Neural cell (in vitro differentiated cells): ENCODE results near the gene RNF8. TPM values are rescaled to one million over a fixed set of nuclear protein-coding genes. Genes with fewer than 3 reads are reported as not detected.
A peak's percentile ranks its signal among the peaks of the same experiment; 100 is the strongest.

Source experiments
- H2AFZ ChIP-seq: fragments of 200-600, 300-800 bp; sonication (generic), shearing (Covaris generic); 2 replicates; pipeline ENCODE4 v1.6.0; 2014; ENCODE audit warnings: low read depth, mild to moderate bottlenecking, antibody characterized with exemption, low read length, moderate library complexity
- H3F3A ChIP-seq: fragments of 200-600 bp; shearing (Covaris generic); 2 replicates; pipeline ENCODE4 v1.6.1; 2016; ENCODE audit warnings: mild to moderate bottlenecking, moderate library complexity, mixed read lengths, antibody characterized with exemption, low read length; ENCODE audit not compliant: insufficient read depth, poor library complexity, severe bottlenecking
- H3K27ac ChIP-seq: fragments of 200-600, 300-800 bp; sonication (generic), shearing (Covaris generic); 2 replicates; pipeline ENCODE4 v1.5.1; 2014; ENCODE audit warnings: mild to moderate bottlenecking, low read length, moderate library complexity
- H3K27me3 ChIP-seq: fragments of 300-800, 200-600 bp; sonication (generic), shearing (Covaris generic); 2 replicates; pipeline ENCODE4 v1.6.0; 2014; ENCODE audit warnings: mild to moderate bottlenecking, low read depth, low read length, moderate library complexity; ENCODE audit not compliant: insufficient read depth
- H3K36me3 ChIP-seq: fragments of 300-800, 200-600 bp; sonication (generic), shearing (Covaris generic); 2 replicates; pipeline ENCODE4 v1.5.1; 2014; ENCODE audit warnings: mild to moderate bottlenecking, antibody characterized with exemption, low read length, moderate library complexity; ENCODE audit not compliant: insufficient read depth
- H3K4me2 ChIP-seq: fragments of 300-800, 200-600 bp; sonication (generic), shearing (Covaris generic); 2 replicates; pipeline ENCODE4 v1.6.0; 2014; ENCODE audit warnings: mild to moderate bottlenecking, low read length
- H3K4me3 ChIP-seq: fragments of 300-800, 200-600 bp; sonication (generic), shearing (Covaris generic); 2 replicates; pipeline ENCODE4 v1.5.1; 2014; ENCODE audit warnings: mild to moderate bottlenecking, low read length, moderate library complexity
- H3K79me2 ChIP-seq: fragments of 200-600 bp; shearing (Covaris generic); replicated peaks from 2 replicates; pipeline ENCODE4 v1.6.0; 2014; ENCODE audit warnings: mild to moderate bottlenecking, low read length, moderate library complexity; ENCODE audit not compliant: insufficient read depth
- H3K9ac ChIP-seq: fragments of 300-800, 200-600 bp; sonication (generic), shearing (Covaris generic); 2 replicates; pipeline ENCODE4 v1.6.1; 2016; ENCODE audit warnings: mild to moderate bottlenecking, low read length, mixed read lengths
- H3K9me2 ChIP-seq: fragments of 200-600 bp; shearing (Covaris generic); 2 replicates; pipeline ENCODE4 v1.6.1; 2016; ENCODE audit warnings: mild to moderate bottlenecking, low read length, mixed read lengths; ENCODE audit not compliant: insufficient read depth
- H3K9me3 ChIP-seq: fragments of 200-600, 300-800 bp; sonication (generic), shearing (Covaris generic); 2 replicates; pipeline ENCODE4 v1.6.1; 2016; ENCODE audit warnings: mild to moderate bottlenecking, mixed run types, low read length, moderate library complexity, mixed read lengths
- H4K20me1 ChIP-seq: fragments of 200-600 bp; shearing (Covaris generic); 2 replicates; pipeline ENCODE4 v1.6.1; 2016; ENCODE audit warnings: mild to moderate bottlenecking, mixed run types; ENCODE audit not compliant: insufficient read depth
- EP300 ChIP-seq: fragments of 450-650 bp; conservative IDR thresholded peaks from 2 replicates; pipeline ENCODE4 v1.6.1; 2014; ENCODE audit warnings: antibody characterized with exemption, mild to moderate bottlenecking, moderate library complexity; ENCODE audit not compliant: poor library complexity, severe bottlenecking
- EZH2 ChIP-seq: fragments of 200-600, 300-800 bp; shearing (Covaris generic), sonication (generic); IDR thresholded peaks from 2 replicates; pipeline ENCODE4 v1.6.1; 2014; ENCODE audit warnings: antibody characterized with exemption, low read length, borderline replicate concordance, mild to moderate bottlenecking; ENCODE audit not compliant: insufficient read depth, poor library complexity, severe bottlenecking
- MXI1 ChIP-seq: fragments of 450-650 bp; conservative IDR thresholded peaks from 2 replicates; pipeline ENCODE4 v1.6.1; 2014; ENCODE audit warnings: antibody characterized with exemption, mild to moderate bottlenecking; ENCODE audit not compliant: poor library complexity, severe bottlenecking
- POLR2AphosphoS5 ChIP-seq: IDR thresholded peaks from 2 replicates; pipeline ENCODE4 v1.6.1; 2012
- RAD21 ChIP-seq: fragments of 450-650 bp; conservative IDR thresholded peaks from 2 replicates; pipeline ENCODE4 v1.6.1; 2014; ENCODE audit warnings: antibody characterized with exemption, mild to moderate bottlenecking, moderate library complexity
- SMC3 ChIP-seq: fragments of 450-650 bp; conservative IDR thresholded peaks from 2 replicates; pipeline ENCODE4 v1.6.1; 2014; ENCODE audit warnings: antibody characterized with exemption, mild to moderate bottlenecking, moderate library complexity; ENCODE audit not compliant: poor library complexity
- TAF1 ChIP-seq: IDR thresholded peaks from 2 replicates; pipeline ENCODE4 v1.6.1; 2012; ENCODE audit warnings: low read depth
- polyA minus RNA-seq: library from RNA; depleted of rRNA, polyadenylated mRNA; stranded (reverse); fragments of >200 nt; gene quantifications from 2 replicates; pipeline ENCODE4 v1.2.3, GENCODE V29; 2014
- polyA plus RNA-seq: library from polyadenylated mRNA; depleted of rRNA; stranded (reverse); fragments of >200 nt; gene quantifications from 2 replicates; pipeline ENCODE4 v1.2.3, GENCODE V29; 2014
- TF ChIP-seq, protein P1 (sequence below): fragments of 450-650 bp; IDR thresholded peaks from 2 replicates; pipeline ENCODE4 v1.5.1; 2014; ENCODE audit warnings: antibody characterized with exemption, mild to moderate bottlenecking, moderate library complexity; ENCODE audit not compliant: poor library complexity, severe bottlenecking
- TF ChIP-seq, protein P2 (sequence below): IDR thresholded peaks from 2 replicates; pipeline ENCODE4 v1.6.1; 2012; ENCODE audit warnings: borderline replicate concordance

Gene RNF8, protein sequence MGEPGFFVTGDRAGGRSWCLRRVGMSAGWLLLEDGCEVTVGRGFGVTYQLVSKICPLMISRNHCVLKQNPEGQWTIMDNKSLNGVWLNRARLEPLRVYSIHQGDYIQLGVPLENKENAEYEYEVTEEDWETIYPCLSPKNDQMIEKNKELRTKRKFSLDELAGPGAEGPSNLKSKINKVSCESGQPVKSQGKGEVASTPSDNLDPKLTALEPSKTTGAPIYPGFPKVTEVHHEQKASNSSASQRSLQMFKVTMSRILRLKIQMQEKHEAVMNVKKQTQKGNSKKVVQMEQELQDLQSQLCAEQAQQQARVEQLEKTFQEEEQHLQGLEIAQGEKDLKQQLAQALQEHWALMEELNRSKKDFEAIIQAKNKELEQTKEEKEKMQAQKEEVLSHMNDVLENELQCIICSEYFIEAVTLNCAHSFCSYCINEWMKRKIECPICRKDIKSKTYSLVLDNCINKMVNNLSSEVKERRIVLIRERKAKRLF
- polyA plus RNA-seq (54.0 and 60.9 TPM in 2 replicates), polyA minus RNA-seq (44.8 and 61.2 TPM in 2 replicates)

DNA sequence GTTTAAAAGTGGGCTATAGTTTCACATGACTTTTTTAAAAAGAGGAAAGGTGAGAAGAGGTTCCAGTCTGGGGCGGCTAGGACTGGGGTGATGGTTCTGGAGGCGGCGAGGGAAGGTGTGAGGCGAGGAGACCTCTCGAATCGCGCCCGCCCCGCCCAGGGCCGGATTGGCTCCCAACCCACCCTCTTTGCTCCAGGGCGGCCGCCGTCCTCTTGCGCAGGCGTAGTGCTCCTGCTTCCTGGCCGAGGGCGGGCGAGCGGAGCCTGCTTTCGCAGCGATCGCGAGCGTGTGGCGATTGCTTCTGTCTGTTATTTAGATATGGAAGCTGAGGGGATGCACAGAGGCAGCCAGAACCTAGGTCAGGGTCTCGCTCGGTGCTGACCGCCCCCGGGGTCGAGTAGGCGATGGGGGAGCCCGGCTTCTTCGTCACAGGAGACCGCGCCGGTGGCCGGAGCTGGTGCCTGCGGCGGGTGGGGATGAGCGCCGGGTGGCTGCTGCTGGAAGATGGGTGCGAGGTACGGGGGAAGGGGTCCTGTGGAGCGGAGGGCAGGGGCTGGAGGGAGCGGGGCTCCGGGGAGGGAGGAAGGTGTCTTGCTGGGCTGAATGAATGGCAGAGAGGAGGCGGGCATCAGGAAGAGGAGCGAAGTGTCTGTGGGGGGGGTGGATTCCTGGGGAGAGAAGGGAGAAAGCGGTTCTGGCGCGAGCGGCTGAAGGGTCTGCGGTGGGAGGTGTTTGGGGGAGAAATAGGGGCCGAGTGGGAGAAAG is at the start of gene RNF8:
RNF8 (plus strand) TSS at position 223 of the 765 bp plus-strand sequence; CDS start at position 405, 182 bp downstream.
- H4K20me1 ChIP-seq: no peaks in the 10 kb centered on the region
- no peak for TF ChIP-seq EP300
- no peak for TF ChIP-seq TAF1
- TF ChIP-seq, protein P1, sequence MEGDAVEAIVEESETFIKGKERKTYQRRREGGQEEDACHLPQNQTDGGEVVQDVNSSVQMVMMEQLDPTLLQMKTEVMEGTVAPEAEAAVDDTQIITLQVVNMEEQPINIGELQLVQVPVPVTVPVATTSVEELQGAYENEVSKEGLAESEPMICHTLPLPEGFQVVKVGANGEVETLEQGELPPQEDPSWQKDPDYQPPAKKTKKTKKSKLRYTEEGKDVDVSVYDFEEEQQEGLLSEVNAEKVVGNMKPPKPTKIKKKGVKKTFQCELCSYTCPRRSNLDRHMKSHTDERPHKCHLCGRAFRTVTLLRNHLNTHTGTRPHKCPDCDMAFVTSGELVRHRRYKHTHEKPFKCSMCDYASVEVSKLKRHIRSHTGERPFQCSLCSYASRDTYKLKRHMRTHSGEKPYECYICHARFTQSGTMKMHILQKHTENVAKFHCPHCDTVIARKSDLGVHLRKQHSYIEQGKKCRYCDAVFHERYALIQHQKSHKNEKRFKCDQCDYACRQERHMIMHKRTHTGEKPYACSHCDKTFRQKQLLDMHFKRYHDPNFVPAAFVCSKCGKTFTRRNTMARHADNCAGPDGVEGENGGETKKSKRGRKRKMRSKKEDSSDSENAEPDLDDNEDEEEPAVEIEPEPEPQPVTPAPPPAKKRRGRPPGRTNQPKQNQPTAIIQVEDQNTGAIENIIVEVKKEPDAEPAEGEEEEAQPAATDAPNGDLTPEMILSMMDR: no peak
- TF ChIP-seq EZH2: no peak
- TF ChIP-seq RAD21: no peak
- peak; percentile 87 for TF ChIP-seq POLR2AphosphoS5
- TF ChIP-seq SMC3: no peak
- TF ChIP-seq MXI1: peak; percentile 51
- TF ChIP-seq, protein P2, sequence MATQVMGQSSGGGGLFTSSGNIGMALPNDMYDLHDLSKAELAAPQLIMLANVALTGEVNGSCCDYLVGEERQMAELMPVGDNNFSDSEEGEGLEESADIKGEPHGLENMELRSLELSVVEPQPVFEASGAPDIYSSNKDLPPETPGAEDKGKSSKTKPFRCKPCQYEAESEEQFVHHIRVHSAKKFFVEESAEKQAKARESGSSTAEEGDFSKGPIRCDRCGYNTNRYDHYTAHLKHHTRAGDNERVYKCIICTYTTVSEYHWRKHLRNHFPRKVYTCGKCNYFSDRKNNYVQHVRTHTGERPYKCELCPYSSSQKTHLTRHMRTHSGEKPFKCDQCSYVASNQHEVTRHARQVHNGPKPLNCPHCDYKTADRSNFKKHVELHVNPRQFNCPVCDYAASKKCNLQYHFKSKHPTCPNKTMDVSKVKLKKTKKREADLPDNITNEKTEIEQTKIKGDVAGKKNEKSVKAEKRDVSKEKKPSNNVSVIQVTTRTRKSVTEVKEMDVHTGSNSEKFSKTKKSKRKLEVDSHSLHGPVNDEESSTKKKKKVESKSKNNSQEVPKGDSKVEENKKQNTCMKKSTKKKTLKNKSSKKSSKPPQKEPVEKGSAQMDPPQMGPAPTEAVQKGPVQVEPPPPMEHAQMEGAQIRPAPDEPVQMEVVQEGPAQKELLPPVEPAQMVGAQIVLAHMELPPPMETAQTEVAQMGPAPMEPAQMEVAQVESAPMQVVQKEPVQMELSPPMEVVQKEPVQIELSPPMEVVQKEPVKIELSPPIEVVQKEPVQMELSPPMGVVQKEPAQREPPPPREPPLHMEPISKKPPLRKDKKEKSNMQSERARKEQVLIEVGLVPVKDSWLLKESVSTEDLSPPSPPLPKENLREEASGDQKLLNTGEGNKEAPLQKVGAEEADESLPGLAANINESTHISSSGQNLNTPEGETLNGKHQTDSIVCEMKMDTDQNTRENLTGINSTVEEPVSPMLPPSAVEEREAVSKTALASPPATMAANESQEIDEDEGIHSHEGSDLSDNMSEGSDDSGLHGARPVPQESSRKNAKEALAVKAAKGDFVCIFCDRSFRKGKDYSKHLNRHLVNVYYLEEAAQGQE: peak; percentile 56
- no peaks in the 10 kb centered on the region for H3K9me2 ChIP-seq
- no peaks in the 10 kb centered on the region for H3K36me3 ChIP-seq
- H3K9ac ChIP-seq: peak within 1 kb of the TSS; percentile 93
- H3K4me3 ChIP-seq: peak within 1 kb of the TSS; percentile 96
- peak within 1 kb of the TSS; percentile 63 for H3K4me2 ChIP-seq
- peaks cover 44% of the 10 kb centered on the region for H3K79me2 ChIP-seq
- no peaks in the 10 kb centered on the region for H3K27me3 ChIP-seq
- no peaks in the 10 kb centered on the region for H3F3A ChIP-seq
- H2AFZ ChIP-seq: peak within 1 kb of the TSS; percentile 93
- H3K9me3 ChIP-seq: no peaks in the 10 kb centered on the region
- H3K27ac ChIP-seq: peak within 1 kb of the TSS; percentile 93

DNA sequence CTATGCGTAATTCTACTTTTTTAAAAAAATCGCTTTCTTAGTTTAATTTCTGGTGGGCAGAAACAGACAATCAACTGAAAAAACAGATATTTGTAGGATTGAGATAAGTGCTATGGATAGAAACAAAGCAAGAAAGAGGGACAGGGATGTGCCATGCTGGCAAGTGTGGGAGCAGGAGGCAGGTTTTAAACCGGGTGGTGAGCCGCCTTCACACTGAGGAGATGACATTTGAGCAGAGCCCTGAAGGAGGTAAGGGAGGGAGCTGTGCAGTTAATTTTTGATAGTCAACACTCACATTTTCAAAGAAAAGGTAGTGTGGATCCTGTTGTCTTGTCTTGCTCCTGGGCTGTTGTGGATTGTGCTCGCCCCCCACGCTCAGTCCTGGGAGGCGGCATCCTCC is 49.0 kb upstream of the RNF8 start:
- H3K9me2 ChIP-seq: no peaks in the 10 kb centered on the region
- no peak overlapping the region for H3K4me2 ChIP-seq
- H4K20me1 ChIP-seq: no peaks in the 10 kb centered on the region
- H3K27ac ChIP-seq: no peak overlapping the region
- no peaks in the 10 kb centered on the region for H3K79me2 ChIP-seq
- no peak overlapping the region for H2AFZ ChIP-seq
- no peak overlapping the region for H3K9ac ChIP-seq
- no peak for TF ChIP-seq SMC3
- TF ChIP-seq EZH2: no peak
- TF ChIP-seq EP300: no peak
- no peak for TF ChIP-seq MXI1
- TF ChIP-seq, protein P1: no peak
- TF ChIP-seq, protein P2: no peak
- no peak for TF ChIP-seq RAD21
- H3K4me3 ChIP-seq: no peak overlapping the region
- H3F3A ChIP-seq: no peaks in the 10 kb centered on the region
- H3K9me3 ChIP-seq: no peaks in the 10 kb centered on the region
- H3K27me3 ChIP-seq: no peaks in the 10 kb centered on the region
- no peaks in the 10 kb centered on the region for H3K36me3 ChIP-seq
